OCI-LY1 (cell line): ENCODE results near the gene LMX1B.

Source experiments
- CTCF ChIP-seq: fragments of 200-600 bp; sonication (generic), shearing (Covaris generic); IDR thresholded peaks from 2 replicates; pipeline ENCODE4 v1.5.1; 2017; ENCODE audit warnings: mild to moderate bottlenecking, antibody characterized with exemption, low read length, moderate library complexity, mixed read lengths
- EZH2 ChIP-seq: fragments of 200-600 bp; sonication (generic), shearing (Covaris generic); IDR thresholded peaks from 2 replicates; pipeline ENCODE4 v1.8.0; 2017; ENCODE audit warnings: borderline replicate concordance, mixed run types, mild to moderate bottlenecking, antibody characterized with exemption, low read length, moderate library complexity, mixed read lengths

- TF ChIP-seq CTCF (no peak), EZH2 (no peak)
These were observed 108.7 kb downstream of the LMX1B start for GRCh38 chr9:126722252-126722921.
